Activated B cell treated with CpG ODN at 0.5 μM for 24 hours (primary cell): ENCODE results near the gene TMEM135. TPM values are rescaled to one million over a fixed set of nuclear protein-coding genes. Genes with fewer than 3 reads are reported as not detected.

ENCODE experiments used
- ATAC-seq: fragments of 200-7000 bp; cut with Tn5 transposase; one replicate; pipeline ENCODE4 v1.10.0; 2021; ENCODE audit warnings: low read depth, mild to moderate bottlenecking, moderate library complexity
- CTCF ChIA-PET: fragments of 350-600 bp; sonication (Branson Sonifier 250); formaldehyde crosslinking; loops from one replicate; lab custom pipeline; 2021; ENCODE audit warnings: antibody characterized with exemption; lab: Charles Lee
- POLR2A ChIA-PET: fragments of 350-600 bp; sonication (Branson Sonifier 250); formaldehyde crosslinking; loops from one replicate; lab custom pipeline; 2021; ENCODE audit warnings: antibody characterized with exemption; lab: Charles Lee
- DNase-seq: peaks from one replicate; pipeline ENCODE4 v3.0.0; 2022
- H3K27ac Mint-ChIP-seq: one replicate; pipeline ENCODE4 v1.8.0; 2020; ENCODE audit warnings: mixed read lengths
- H3K27me3 Mint-ChIP-seq: one replicate; pipeline ENCODE4 v1.8.0; 2021; ENCODE audit warnings: mixed read lengths
- H3K36me3 Mint-ChIP-seq: one replicate; pipeline ENCODE4 v1.8.0; 2021; ENCODE audit warnings: low read depth, mixed read lengths
- H3K4me1 Mint-ChIP-seq: one replicate; pipeline ENCODE4 v1.8.0; 2021; ENCODE audit warnings: mixed read lengths
- H3K4me3 Mint-ChIP-seq: one replicate; pipeline ENCODE4 v1.8.0; 2020; ENCODE audit warnings: mild to moderate bottlenecking, mixed read lengths
- H3K9me3 Mint-ChIP-seq: one replicate; pipeline ENCODE4 v1.8.0; 2020; ENCODE audit warnings: mixed read lengths
- CTCF ChIP-seq: fragments of 200-600 bp; IDR thresholded peaks from one replicate; pipeline ENCODE4 v1.8.0; 2022; ENCODE audit warnings: antibody characterized with exemption, mild to moderate bottlenecking
- intact Hi-C: fragments of 100-400 bp; cut with micrococcal nuclease; formaldehyde crosslinking; loops from one replicate; pipeline ENCODE4 v1.15.1; 2024
- total RNA-seq: library from RNA; stranded (reverse); gene quantifications from 2 replicates; pipeline ENCODE4 v1.2.3, GENCODE V29; 2022

TMEM135 gene
- total RNA-seq, 1 donor from 2014 or later: 10.1 TPM

- Mint-ChIP-seq H3K27ac (no peak overlapping the region), H3K9me3 (no peaks in the 10 kb centered on the region), H3K4me3 (no peak overlapping the region), H3K4me1 (no peaks in the 10 kb centered on the region), H3K36me3 (no peaks in the 10 kb centered on the region), H3K27me3 (no peaks in the 10 kb centered on the region)
- no peak for TF ChIP-seq CTCF
- intact Hi-C loops: no loop called here
- ATAC-seq (no peak), DNase-seq (no peak)
- POLR2A ChIA-PET: no interaction called here
- CTCF ChIA-PET: no interaction called here
Measured at GRCh38 chr11:87127101-87127500, 89.4 kb downstream of the TMEM135 start.

DNA sequence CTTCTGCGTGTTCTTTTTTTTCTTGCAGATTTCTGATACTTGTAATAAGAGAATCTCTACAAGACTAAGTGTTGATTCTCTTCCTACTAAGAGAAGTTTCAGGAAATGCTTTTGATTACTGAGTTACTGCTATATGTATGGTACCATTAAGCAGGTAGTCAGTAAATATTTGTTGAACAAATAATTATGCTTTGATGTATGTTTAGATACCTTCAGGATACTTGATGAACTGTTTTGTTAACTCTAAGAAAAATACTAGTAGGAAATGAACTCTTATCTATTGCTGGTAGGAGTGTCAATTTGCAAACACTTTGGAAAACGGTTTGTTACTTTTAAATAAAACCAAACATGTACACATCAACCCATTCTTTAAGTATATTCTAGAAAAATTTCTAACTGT is 90.6 kb downstream of the TMEM135 start:
- DNase-seq (no peak), ATAC-seq (no peak)
- H3K4me3 Mint-ChIP-seq: no peak overlapping the region
- POLR2A ChIA-PET: no interaction called here
- no peak overlapping the region for H3K27ac Mint-ChIP-seq
- CTCF ChIA-PET: no interaction called here
- H3K36me3 Mint-ChIP-seq: no peaks in the 10 kb centered on the region
- H3K27me3 Mint-ChIP-seq: no peaks in the 10 kb centered on the region
- no peaks in the 10 kb centered on the region for H3K9me3 Mint-ChIP-seq
- intact Hi-C loops: no loop called here
- no peaks in the 10 kb centered on the region for H3K4me1 Mint-ChIP-seq
- no peak for TF ChIP-seq CTCF

DNA sequence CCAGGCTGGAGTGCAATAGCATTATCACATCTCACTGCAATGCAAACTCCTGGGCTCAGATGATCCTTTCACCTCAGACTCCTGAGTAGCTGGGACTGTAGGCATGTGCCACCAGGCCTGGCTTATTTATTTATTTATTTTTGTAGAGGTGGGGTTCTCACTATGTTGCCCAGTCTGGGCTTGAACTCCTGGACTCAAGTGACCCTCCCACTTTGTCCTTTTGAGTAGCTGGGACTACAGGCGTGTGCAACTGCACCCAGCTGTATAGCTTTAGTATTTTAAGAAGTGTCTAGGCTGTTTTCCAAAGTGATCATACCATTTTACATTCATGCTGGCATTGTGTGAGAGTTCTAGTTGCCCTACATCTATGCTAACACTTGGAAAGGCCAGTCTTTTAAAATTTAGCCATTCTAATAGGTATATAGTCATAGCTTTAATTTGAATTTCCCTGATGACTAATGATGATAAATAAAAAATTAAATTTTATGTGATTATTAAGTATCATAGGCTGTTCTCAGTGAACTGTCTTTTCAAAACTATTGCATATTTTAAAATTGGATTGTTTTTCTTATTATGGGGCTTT is 96.9 kb downstream of the TMEM135 start:
- Mint-ChIP-seq H3K4me3 (no peak overlapping the region), H3K4me1 (no peaks in the 10 kb centered on the region), H3K27ac (no peak overlapping the region), H3K27me3 (no peaks in the 10 kb centered on the region), H3K9me3 (peaks cover 10% of the 10 kb centered on the region), H3K36me3 (peaks cover 12% of the 10 kb centered on the region)
- intact Hi-C loops: no loop called here
- POLR2A ChIA-PET: no interaction called here
- ATAC-seq (no peak), DNase-seq (no peak)
- CTCF ChIA-PET: no interaction called here
- TF ChIP-seq CTCF: no peak

GRCh38 chr11:87136236-87136635 is 98.5 kb downstream of the TMEM135 start:
- TF ChIP-seq CTCF: no peak
- H3K4me1 Mint-ChIP-seq: no peaks in the 10 kb centered on the region
- peaks cover 18% of the 10 kb centered on the region for H3K36me3 Mint-ChIP-seq
- POLR2A ChIA-PET: no interaction called here
- H3K27ac Mint-ChIP-seq: no peak overlapping the region
- ATAC-seq (no peak), DNase-seq (no peak)
- no peak overlapping the region for H3K4me3 Mint-ChIP-seq
- H3K9me3 Mint-ChIP-seq: peaks cover 10% of the 10 kb centered on the region
- CTCF ChIA-PET: no interaction called here
- no peaks in the 10 kb centered on the region for H3K27me3 Mint-ChIP-seq
- intact Hi-C loops: no loop called here

GRCh38 chr11:87137711-87138110 is 100.0 kb downstream of the TMEM135 start:
- ChIA-PET POLR2A (no interaction called here), CTCF (no interaction called here)
- ATAC-seq: no peak
- Mint-ChIP-seq H3K27ac (no peak overlapping the region), H3K27me3 (no peaks in the 10 kb centered on the region), H3K36me3 (peaks cover 18% of the 10 kb centered on the region), H3K9me3 (peaks cover 10% of the 10 kb centered on the region), H3K4me1 (no peaks in the 10 kb centered on the region), H3K4me3 (no peak overlapping the region)
- intact Hi-C loops: no loop called here
- TF ChIP-seq CTCF: no peak
- no peak for DNase-seq
